Activated T-cell treated with anti-CD3 and anti-CD28 coated beads, Interleukin-2, amount 50 U/mL, for 24 hours (primary cell): ENCODE data around the gene YIF1B.

Experiments used
- DNase-seq: peaks from one replicate; pipeline ENCODE4 v3.0.0-alpha.2; 2020
- H3K27ac Mint-ChIP-seq: 2 replicates; pipeline ENCODE4 v1.8.0; 2020; ENCODE audit warnings: mild to moderate bottlenecking, mixed read lengths
- H3K27me3 Mint-ChIP-seq: 2 replicates; pipeline ENCODE4 v1.8.0; 2020; ENCODE audit warnings: mixed read lengths
- H3K36me3 Mint-ChIP-seq: 2 replicates; pipeline ENCODE4 v1.8.0; 2020; ENCODE audit warnings: low read depth, mixed read lengths
- H3K4me1 Mint-ChIP-seq: 2 replicates; pipeline ENCODE4 v1.8.0; 2020; ENCODE audit warnings: low read depth, mixed read lengths
- H3K4me3 Mint-ChIP-seq: 2 replicates; pipeline ENCODE4 v1.8.0; 2020; ENCODE audit warnings: mild to moderate bottlenecking, moderate library complexity, mixed read lengths
- H3K9me3 Mint-ChIP-seq: 2 replicates; pipeline ENCODE4 v1.8.0; 2020; ENCODE audit warnings: mixed read lengths

Gene YIF1B

GRCh38 chr19:38303517-38304351, 12.0 kb downstream of the YIF1B start, which contains the start of gene C19orf33:
TSS of gene C19orf33 (plus strand) at chr19:38304251. CDS start at chr19:38304262, 11 bp downstream.
- no peaks in the 10 kb centered on the region for H3K9me3 Mint-ChIP-seq
- H3K4me3 Mint-ChIP-seq, result no peak within 1 kb of the TSS
- no peaks in the 10 kb centered on the region for H3K27me3 Mint-ChIP-seq
- H3K36me3 Mint-ChIP-seq, result peaks cover 32% of the 10 kb centered on the region
- no peak within 1 kb of the TSS for H3K27ac Mint-ChIP-seq
- no peaks in the 10 kb centered on the region for H3K4me1 Mint-ChIP-seq
- DNase-seq, result no peak

- Mint-ChIP-seq H3K27ac (no peak overlapping the region), H3K27me3 (no peaks in the 10 kb centered on the region), H3K4me3 (no peak overlapping the region), H3K4me1 (no peaks in the 10 kb centered on the region), H3K9me3 (no peaks in the 10 kb centered on the region), H3K36me3 (peaks cover 4% of the 10 kb centered on the region)
- DNase-seq, result no peak
These were observed 16.7 kb downstream of the YIF1B start for GRCh38 chr19:38298821-38299680.

GRCh38 chr19:38294090-38294489, 21.7 kb downstream of the YIF1B start:
- no peaks in the 10 kb centered on the region for H3K4me1 Mint-ChIP-seq
- peaks cover 23% of the 10 kb centered on the region for H3K36me3 Mint-ChIP-seq
- no peaks in the 10 kb centered on the region for H3K27me3 Mint-ChIP-seq
- H3K27ac Mint-ChIP-seq, result no peak overlapping the region
- no peak for DNase-seq
- H3K4me3 Mint-ChIP-seq, result no peak overlapping the region
- no peaks in the 10 kb centered on the region for H3K9me3 Mint-ChIP-seq

- H3K27ac Mint-ChIP-seq, result no peak overlapping the region
- peaks cover 27% of the 10 kb centered on the region for H3K36me3 Mint-ChIP-seq
- no peaks in the 10 kb centered on the region for H3K9me3 Mint-ChIP-seq
- H3K4me3 Mint-ChIP-seq, result no peak overlapping the region
- H3K27me3 Mint-ChIP-seq, result no peaks in the 10 kb centered on the region
- no peaks in the 10 kb centered on the region for H3K4me1 Mint-ChIP-seq
- DNase-seq, result no peak
These were observed 22.5 kb downstream of the YIF1B start for GRCh38 chr19:38293281-38293680.

- H3K27me3 Mint-ChIP-seq, result no peaks in the 10 kb centered on the region
- no peak overlapping the region for H3K4me3 Mint-ChIP-seq
- no peak overlapping the region for H3K27ac Mint-ChIP-seq
- no peak for DNase-seq
- no peaks in the 10 kb centered on the region for H3K4me1 Mint-ChIP-seq
- peaks cover 27% of the 10 kb centered on the region for H3K36me3 Mint-ChIP-seq
- no peaks in the 10 kb centered on the region for H3K9me3 Mint-ChIP-seq
These were observed 23.9 kb downstream of the YIF1B start for GRCh38 chr19:38291855-38292254.

GRCh38 chr19:38290631-38291147, 25.1 kb downstream of the YIF1B start:
- Mint-ChIP-seq H3K27me3 (no peaks in the 10 kb centered on the region), H3K27ac (no peak overlapping the region), H3K36me3 (peaks cover 28% of the 10 kb centered on the region), H3K9me3 (no peaks in the 10 kb centered on the region), H3K4me3 (no peak overlapping the region), H3K4me1 (no peaks in the 10 kb centered on the region)
- no peak for DNase-seq

- DNase-seq, result no peak
- Mint-ChIP-seq H3K4me1 (no peaks in the 10 kb centered on the region), H3K27me3 (no peaks in the 10 kb centered on the region), H3K36me3 (peaks cover 30% of the 10 kb centered on the region), H3K9me3 (no peaks in the 10 kb centered on the region), H3K27ac (no peak overlapping the region), H3K4me3 (no peak overlapping the region)
These were observed 25.8 kb downstream of the YIF1B start for GRCh38 chr19:38289955-38290354.

GRCh38 chr19:38288123-38288855, 27.5 kb downstream of the YIF1B start:
- no peak overlapping the region for H3K4me3 Mint-ChIP-seq
- no peaks in the 10 kb centered on the region for H3K27me3 Mint-ChIP-seq
- H3K36me3 Mint-ChIP-seq, result peaks cover 34% of the 10 kb centered on the region
- H3K9me3 Mint-ChIP-seq, result no peaks in the 10 kb centered on the region
- H3K27ac Mint-ChIP-seq, result no peak overlapping the region
- no peak for DNase-seq
- H3K4me1 Mint-ChIP-seq, result no peaks in the 10 kb centered on the region

- Mint-ChIP-seq H3K9me3 (no peaks in the 10 kb centered on the region), H3K36me3 (peaks cover 34% of the 10 kb centered on the region), H3K4me1 (no peaks in the 10 kb centered on the region), H3K27ac (no peak overlapping the region), H3K4me3 (no peak overlapping the region), H3K27me3 (no peaks in the 10 kb centered on the region)
- DNase-seq, result no peak
These were observed 28.1 kb downstream of the YIF1B start for GRCh38 chr19:38287604-38288003.

GRCh38 chr19:38285567-38285966, 30.2 kb downstream of the YIF1B start:
- no peaks in the 10 kb centered on the region for H3K9me3 Mint-ChIP-seq
- H3K27me3 Mint-ChIP-seq, result no peaks in the 10 kb centered on the region
- no peak overlapping the region for H3K27ac Mint-ChIP-seq
- H3K4me3 Mint-ChIP-seq, result no peak overlapping the region
- peaks cover 8% of the 10 kb centered on the region for H3K4me1 Mint-ChIP-seq
- DNase-seq, result no peak
- peaks cover 19% of the 10 kb centered on the region for H3K36me3 Mint-ChIP-seq

- no peaks in the 10 kb centered on the region for H3K27me3 Mint-ChIP-seq
- peaks cover 11% of the 10 kb centered on the region for H3K36me3 Mint-ChIP-seq
- no peak overlapping the region for H3K4me3 Mint-ChIP-seq
- DNase-seq, result no peak
- peaks cover 8% of the 10 kb centered on the region for H3K4me1 Mint-ChIP-seq
- no peaks in the 10 kb centered on the region for H3K9me3 Mint-ChIP-seq
- H3K27ac Mint-ChIP-seq, result peak overlapping the region; percentile 59
These were observed 31.3 kb downstream of the YIF1B start for GRCh38 chr19:38284422-38284821.

- DNase-seq, result no peak
- H3K4me3 Mint-ChIP-seq, result no peak overlapping the region
- H3K4me1 Mint-ChIP-seq, result peaks cover 8% of the 10 kb centered on the region
- peaks cover 6% of the 10 kb centered on the region for H3K36me3 Mint-ChIP-seq
- no peaks in the 10 kb centered on the region for H3K9me3 Mint-ChIP-seq
- no peak overlapping the region for H3K27ac Mint-ChIP-seq
- H3K27me3 Mint-ChIP-seq, result no peaks in the 10 kb centered on the region
These were observed 32.5 kb downstream of the YIF1B start for GRCh38 chr19:38283271-38283670.

GRCh38 chr19:38281811-38282566, 33.8 kb downstream of the YIF1B start:
- peak overlapping the region; percentile 42 for H3K27ac Mint-ChIP-seq

More at GRCh38 chr19:38281811-38282566, 33.8 kb downstream of the YIF1B start:
- Mint-ChIP-seq H3K4me3 (no peak overlapping the region), H3K27me3 (no peaks in the 10 kb centered on the region), H3K9me3 (no peaks in the 10 kb centered on the region), H3K4me1 (peaks cover 8% of the 10 kb centered on the region), H3K36me3 (peaks cover 6% of the 10 kb centered on the region)
- DNase-seq, result no peak
